GM19239 (cell line): ENCODE results near the gene MEDAG.

Source experiments
- DNase-seq: peaks from one replicate; pipeline ENCODE4 v3.0.0; 2011; ENCODE audit warnings: low spot score; ENCODE audit not compliant: insufficient read length
- FAIRE-seq: peaks from 2 replicates; lab custom pipeline; 2011; peaks lifted over from hg19 to GRCh38; lab: Jason Lieb, UNC

MEDAG gene

DNA sequence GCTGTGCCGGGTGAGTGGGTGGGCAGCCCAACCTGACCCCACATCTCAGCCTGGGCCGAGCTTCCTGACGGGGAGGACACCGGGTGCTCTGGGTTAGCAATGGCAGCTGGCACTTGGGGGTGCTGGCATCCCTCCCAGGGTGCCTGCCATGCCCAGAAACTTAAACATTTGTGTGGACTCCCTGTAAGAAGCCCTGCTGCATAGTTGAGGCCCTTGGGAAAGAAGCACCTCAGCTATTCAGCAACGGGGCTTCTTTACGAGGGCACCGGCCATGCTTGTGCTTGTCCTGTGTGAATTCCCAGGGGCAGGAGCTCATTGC is 33.8 kb upstream of the MEDAG start:
- FAIRE-seq (no peak), DNase-seq (no peak)

DNA sequence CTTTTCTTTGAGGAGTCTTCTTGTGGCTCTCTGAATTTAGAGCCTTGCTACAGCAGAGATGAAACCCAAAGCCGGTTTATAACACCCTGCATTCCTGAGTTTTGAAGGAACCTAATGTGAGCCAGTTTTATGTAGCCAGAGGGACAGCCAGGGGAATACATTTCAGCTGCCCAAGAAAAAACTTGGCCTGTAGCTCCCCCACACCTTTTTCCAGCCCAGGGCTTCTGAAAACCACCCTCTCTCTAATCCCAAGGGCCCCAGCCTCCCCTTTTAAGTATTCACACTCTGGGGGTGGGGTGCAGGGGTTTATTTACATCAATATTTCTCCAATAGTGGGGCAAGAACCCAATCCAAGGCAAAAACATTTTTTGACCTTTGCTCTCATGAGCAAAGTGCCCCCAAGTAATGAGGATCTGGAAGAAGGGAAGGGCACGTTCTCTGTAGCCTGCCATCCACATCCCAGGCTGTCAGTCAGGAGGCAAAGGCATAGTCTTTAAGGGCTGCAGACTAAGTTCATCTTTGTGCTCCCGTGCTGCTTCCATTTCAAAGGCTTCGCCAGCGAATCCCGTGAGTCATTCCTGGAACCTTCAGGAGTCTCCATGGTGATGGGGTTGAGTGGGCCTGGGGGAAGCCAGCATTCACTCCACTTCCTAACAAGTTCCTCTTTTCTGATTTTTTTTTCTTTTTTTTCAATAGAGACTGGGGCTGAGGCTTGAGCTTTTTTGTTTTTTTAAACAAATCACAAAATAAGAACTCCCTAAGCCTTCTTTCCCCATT is 33.2 kb upstream of the MEDAG start:
- no peak for FAIRE-seq
- DNase-seq, result no peak

DNA sequence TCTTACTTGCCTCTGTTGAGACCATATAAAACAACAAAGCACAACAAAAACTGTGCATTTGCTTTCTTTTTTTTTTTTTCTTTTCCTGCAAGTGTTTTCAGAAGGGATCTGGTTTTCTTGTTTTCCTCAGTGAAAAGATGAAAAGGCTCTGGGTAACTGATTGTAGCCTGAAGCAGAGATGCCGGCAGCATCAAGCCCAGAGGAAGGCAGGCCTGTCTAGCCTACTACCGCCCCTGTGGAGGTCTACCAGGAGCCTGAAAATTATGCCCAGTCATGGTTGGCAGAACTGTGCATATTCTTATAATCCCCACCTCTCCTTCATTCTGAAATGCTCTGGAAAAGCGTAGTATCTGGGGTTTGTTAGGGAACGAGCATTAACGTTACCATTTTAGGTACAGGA is 32.6 kb upstream of the MEDAG start:
- DNase-seq, result no peak

DNA sequence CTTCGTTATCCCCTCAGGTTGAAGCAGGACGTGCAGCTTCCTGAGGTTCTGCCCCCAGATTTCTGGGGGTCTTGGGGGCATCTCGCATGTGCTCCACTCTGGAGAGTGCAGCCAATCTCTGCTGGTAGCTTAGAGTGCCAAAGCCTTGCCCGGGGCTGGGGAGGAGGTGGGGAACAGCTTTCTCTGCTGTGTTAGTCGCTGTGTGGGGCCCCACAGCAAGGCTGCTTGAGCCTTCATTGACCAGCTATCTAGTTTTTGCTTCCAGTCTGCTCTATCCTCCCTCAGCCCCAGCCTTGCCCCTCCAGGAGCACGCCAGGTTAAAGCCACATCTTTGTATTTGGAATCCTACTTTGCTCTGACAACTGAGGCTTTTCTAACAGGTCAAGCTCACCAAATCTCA is 32.0 kb upstream of the MEDAG start:
- no peak for FAIRE-seq

More for the DNA sequence above, 32.6 kb upstream of the MEDAG start:
- FAIRE-seq, result no peak

DNA sequence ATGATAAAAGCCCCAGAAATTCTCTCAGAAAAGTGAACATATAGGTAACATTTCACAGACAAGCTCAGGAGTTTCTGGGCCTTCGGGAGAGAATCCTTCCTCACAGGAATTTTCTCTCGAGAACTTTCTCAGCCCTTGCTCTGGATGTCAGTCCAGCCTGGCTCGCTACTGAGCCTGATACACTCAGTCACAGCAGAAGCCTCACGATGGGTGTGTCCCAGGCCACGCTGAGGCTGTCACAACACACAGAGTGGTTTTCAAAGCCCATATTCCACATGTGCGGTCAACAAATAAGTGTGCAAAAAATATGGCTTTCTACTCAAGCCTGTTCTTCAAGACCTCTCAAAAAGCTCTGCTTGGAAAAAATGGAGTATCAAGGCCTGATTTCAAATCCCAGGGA is 31.5 kb upstream of the MEDAG start:
- FAIRE-seq (no peak), DNase-seq (no peak)

More for the DNA sequence above, 32.0 kb upstream of the MEDAG start:
- no peak for DNase-seq

DNA sequence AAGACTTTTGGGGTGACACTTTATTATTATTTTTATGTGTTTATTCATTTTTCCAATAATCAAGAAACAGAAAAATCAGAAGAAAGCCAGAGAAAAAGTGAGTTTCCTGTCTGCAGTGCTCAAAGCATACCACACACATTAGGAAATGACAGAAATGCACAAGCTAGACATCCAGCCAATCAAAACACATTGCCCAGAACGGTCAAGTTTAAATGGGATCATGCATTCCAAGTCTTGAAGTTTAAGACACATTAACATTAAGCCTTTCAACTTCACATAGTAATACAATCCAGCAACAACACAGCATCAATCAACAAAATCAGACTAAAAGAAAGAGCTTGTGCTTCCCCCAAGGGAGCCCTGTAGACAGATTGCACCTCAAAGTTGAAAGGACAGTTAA is 28.7 kb upstream of the MEDAG start:
- no peak for DNase-seq
- no peak for FAIRE-seq

DNA sequence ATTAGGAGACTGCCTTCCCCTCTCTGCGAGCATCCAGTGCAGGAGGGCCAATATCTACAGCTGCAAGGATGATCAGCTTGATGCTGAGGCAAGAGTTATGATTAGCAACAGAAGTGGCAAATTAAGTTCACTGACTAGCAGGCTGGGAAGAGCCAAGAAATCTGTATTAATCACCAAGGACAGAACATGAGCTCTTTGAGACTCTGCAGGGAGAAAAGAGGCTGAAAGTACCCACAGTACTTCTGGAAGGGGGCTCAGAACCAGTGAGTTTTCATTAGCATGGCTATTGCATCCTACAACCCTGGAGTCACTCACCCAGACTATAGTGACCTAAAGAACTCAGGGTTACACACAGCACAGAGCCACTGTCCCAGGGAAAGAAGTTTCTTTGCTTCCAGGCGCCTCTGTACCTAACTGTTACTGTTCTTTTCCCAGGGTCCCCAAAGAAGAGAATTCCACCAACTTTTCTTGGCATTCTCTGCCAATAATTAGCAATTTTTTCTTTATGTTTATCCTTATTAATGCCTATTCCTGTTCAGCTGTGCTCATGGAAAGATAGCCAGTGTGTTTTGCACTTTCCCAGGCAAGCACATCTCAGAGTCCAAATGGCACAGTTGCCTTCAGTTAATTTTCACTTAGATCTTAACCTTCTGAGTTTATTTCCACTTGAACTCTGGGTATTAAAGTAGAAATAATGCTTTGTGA is 25.8 kb upstream of the MEDAG start:
- no peak for DNase-seq
- FAIRE-seq, result no peak

DNA sequence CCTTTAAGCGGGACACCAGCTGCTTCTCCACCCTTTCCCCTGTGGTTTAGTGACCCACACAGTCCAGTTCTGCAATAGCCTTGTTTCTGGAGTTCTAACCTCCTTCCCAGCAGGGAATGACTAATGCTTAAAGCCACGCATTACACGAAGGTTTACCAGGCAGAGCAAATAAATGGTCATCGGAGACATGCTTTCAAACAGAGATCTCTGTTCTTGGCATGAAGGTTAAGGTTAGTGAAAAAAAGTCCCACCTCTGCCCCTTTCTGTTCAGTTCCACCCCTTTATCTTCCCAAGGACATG is 25.3 kb upstream of the MEDAG start:
- no peak for DNase-seq
- FAIRE-seq, result no peak

DNA sequence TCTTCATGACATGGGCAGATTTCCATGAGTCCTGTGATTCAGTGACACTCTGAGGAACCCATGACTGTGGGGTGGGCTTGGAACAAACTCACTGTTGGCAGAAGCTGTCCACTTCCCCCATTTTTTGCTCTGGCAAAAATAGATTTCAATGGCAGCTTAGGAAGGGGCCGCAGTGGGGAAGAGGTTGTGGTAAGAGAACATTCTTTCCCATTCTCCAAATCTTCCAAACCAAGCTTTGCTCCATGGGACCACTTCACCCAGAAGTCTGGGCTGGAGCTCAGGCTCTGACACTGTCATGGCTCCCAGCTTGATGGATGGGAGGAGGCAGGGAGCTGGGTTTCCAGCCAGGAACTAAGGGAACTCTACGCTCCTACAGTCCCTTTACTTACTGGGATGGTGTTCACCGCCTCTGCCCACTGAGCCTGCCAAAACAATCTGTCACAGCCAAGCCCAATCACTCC is 24.9 kb upstream of the MEDAG start:
- FAIRE-seq (no peak), DNase-seq (no peak)

DNA sequence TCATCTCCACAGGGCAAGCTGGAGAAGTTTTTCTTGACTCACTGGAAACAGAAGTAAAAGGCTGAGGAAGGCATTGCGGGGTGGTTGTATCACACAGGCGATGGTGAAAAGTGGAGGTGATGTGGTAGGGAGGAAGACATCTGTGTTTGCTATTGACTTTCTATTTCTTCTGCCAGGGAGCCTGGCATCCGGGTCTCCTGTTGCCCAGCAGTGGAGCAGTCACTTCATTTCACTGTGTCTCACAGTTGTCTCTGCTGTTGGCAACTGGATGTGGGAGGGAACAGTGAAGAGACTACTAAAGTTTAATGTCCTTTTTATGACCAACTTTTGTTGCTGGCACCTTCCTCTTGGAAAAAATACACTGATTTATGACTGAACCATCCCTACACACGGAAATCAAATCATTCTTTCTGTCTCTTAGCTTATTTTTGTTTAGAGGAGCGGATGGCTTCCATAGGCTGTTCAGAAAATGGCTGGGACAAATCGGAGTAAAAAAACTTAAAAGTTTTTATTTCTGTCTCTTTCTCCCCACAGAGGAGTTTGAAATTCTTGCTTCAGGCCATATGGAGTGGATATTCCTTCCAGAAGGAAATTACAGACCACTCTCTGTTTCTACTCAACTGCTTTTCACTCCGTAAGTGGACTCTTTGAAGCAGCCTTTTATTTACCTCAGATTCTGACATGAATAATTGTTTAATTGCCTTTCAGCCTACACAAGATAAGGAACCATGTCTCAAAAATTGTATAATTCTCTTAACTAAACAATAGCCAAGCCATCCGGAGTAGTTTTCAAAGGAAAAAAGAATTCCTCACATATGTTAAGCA is 23.8 kb upstream of the MEDAG start:
- DNase-seq (no peak), FAIRE-seq (no peak)

DNA sequence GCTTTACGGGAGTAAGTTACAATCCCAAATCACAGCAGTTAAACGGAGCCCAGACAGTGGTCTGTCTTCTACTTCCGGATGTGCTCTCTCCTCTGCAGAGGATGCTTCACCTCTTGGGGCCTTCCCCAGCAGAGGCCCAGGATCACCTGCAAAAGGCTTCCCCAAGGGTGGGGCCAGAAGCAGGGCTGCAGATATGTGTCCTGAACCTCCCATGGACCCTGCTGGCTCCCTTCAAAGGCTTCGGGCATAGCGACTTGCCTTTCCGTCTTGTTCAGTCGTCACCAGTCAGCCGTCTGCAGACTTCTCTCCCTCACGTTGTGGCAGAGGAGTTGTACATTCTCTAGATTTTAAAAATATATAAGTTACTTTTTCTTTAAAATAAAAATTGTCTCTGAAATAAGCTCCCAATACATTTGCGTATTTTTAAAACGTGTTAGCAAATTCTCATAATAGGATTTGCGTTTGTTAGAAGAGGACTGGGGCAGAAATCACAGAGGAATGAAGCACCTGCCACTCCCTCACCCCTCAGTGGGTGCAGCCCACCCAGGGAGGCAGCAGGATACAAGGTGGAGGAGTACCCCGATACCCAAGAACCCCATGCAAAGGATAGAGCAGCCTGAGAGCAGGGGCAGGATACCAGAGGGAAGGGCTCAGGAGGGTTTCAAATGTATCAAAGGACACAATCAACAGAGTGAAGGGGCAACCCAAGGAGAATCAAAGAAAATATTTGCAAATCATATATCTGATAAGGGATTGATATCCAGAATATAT is 22.9 kb upstream of the MEDAG start:
- FAIRE-seq, result no peak
- DNase-seq, result no peak

DNA sequence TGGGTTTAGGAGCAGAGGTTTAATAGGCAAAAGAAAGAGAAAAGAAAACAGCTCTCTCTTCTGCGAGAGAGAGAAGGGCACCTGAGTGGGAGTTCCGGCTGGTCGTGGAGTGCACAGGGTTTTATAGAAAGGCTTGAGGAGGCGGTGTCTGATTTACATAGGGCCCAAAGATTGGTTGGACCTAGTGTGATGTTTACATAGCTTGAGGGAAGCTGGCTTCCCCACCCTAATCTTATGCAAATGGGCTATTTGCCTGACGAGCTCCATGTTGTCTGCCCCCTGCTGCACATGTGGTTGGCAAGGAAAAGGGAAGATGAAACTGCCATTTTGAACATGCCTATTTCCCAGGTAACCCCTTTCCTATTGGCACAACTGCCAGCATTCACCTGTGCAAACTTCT is 21.5 kb upstream of the MEDAG start:
- DNase-seq, result no peak
- FAIRE-seq, result no peak

DNA sequence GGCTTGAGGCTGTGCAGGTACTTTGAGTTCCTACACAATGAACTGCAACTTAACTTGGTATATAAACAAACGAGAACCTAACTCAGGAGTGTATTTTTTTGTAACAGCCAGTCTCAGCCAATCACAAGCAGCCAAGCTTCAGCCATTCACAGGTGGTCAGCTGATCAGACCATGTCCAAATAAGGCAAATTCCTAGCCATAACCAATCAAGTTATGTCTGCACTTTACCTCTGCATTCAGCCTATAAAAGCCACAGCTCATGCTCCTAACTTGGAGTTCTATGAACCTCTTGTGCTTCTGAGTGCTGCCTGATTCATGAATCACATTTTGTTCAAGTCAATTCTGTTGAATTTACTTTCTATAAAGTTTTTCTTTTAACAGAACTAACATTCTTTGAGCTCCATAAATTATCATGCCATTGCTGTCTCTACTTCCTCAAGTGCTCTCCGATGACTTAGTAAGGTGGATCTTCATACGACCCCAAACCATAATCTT is 16.8 kb upstream of the MEDAG start:
- DNase-seq, result no peak
- FAIRE-seq, result no peak

DNA sequence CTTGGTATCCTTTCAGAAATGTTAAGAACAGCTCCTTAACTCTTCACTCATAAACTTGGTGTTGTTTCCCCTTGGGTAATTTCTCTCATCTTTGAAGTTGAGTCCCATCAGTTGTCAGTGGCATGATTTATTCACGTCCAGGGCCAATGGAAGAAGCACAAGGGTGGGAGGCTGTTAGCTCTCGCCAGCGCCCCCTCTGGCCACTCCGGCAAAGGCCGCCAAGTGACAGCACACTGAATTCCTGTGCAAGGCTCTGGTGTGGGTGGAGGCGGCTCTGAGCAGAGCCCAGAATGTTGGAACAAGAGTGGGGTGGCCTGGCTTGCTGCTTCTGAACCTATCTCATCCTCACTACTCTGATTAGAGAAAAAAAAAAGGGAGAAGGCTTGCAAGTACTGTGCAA is 13.1 kb upstream of the MEDAG start:
- DNase-seq (no peak), FAIRE-seq (no peak)

DNA sequence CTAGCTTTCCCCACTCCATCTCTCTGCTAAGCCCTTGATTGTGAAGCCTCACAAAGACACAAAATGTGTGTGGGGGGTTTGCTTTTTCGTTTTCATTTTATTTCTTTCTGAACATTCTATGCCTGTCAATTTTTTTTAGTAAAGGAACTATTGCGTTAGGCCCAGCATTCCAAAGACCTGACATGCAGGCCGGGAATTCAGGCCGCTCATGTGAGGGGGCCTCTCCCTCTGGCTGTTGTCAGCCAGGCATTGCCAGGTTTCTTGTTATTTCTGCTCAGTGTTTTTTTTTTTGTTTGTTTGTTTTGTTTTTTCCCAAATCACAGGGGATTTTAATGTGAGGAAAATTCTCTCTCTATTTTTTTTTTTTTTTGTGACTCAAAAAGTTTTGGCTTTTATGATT is 10.3 kb upstream of the MEDAG start:
- FAIRE-seq (no peak), DNase-seq (no peak)

DNA sequence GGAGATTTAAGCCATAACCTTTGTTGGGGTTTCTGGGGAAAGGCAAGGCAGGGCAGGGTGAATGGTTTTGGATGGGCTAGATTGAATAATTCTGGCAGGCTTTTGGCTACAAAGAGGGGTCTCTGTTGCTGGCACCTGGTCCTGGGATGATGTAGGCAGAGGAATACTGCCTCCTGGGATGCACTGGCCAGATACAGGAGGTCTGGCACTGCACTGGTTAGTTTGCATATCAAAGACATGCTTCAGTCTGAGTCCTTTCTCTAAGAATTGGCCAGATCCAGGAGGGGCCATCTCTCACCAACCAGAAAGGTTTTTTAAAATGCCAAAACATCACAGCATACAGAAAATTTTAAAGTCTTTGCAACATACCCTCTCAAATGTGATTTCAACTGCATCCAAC is 8.0 kb upstream of the MEDAG start:
- DNase-seq, result no peak

DNA sequence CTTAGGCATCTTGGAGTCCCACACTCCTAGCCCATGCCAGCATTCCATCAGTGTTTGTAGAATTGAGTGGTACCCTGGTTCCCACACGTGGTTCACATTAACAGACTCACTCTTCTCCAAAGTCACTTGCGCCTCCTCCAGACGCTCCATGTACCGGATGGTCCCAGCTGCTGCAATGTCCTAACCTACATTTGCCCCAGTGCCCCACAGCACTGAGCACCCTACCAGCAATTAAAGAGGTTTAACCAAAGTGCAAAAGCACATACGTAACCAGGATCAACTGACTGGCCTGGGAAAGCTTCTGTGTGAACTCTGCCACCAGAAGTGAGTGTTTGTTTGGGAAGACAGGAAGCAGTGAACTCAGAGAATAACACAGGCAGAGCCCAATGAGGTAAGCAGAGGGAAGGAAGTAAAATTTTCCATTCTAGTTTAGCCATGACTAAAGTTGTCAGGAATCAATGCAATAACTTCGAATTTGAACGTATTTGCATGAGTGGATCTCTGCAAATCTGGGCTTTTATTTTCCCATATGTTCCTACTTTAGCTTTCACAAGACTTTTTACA is 7.3 kb upstream of the MEDAG start:
- DNase-seq (no peak), FAIRE-seq (no peak)

More for the DNA sequence above, 8.0 kb upstream of the MEDAG start:
- no peak for FAIRE-seq

DNA sequence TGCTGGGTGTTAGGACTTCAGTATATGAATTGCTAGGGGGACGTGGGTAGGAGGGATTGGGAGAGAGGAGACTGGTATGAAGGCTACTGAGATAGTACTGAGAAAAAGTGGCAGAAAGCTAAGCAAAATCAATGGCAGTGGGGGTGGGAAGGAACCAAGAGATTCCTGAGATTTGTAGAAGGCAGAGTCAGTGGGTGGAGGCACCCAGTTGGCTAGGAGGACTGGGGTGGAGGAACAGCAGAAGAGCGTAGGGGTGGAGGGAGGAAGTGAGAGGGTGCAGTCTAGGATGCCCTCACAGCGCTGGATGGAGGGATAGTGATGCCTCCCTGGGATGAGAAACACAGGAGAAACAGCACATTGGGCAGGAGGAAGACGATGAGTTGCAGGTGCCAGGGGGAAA is 5.6 kb upstream of the MEDAG start:
- FAIRE-seq (no peak), DNase-seq (no peak)

DNA sequence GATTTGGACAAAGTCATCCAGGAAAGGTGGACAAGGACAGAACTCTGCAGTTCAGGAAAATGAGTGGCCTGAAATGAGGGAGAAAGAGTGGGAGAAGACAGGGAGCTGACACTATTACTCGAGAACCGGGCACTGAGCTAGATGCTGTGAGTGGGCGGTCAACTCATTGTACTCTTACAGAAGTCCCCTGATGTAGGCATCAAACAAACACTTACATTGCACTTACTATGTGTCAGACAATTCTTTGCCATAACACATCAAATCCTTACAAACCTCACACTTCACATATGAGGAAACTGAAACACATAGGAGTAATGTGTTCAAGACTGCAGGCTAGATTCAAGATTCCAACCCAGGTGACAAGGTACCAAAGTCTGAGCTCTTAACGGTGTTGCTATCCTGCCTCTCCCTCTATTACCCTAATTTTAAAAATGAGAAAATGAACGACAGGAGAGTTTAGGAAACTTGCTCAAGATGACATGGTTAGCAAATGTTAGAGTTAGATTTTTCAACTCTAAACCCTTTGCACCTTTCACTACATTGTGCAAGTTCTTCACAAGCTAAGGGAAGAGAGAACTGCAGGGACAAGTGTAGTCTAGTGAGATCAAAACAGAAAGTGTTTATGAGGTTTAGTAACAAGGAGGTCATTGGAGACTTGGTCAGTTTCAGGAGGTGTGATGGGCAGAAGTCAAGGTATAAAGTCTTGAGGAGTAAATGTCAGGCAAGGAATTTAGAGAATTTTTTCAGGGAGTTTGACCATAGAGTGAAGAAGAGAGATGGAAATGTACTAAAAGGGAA is 4.9 kb upstream of the MEDAG start:
- peak; percentile 8 for FAIRE-seq
- no peak for DNase-seq
